Measurements from ENCODE around the gene ANKRD24.
"Not testable (repeated sequence)": the region's sequence is repeated elsewhere in the genome, so short reads cannot be mapped to it uniquely, and the experiment has no call there.

The ANKRD24 gene

GRCh38 chr19:4197625-4198466, 15.4 kb downstream of the ANKRD24 start:
- no peak for DNase-seq (ENCODE audit: low read depth in 2 of 2)

- no peak for DNase-seq (ENCODE audit: low read depth in 2 of 2)
These were observed 16.1 kb downstream of the ANKRD24 start for GRCh38 chr19:4198467-4199126.

DNA sequence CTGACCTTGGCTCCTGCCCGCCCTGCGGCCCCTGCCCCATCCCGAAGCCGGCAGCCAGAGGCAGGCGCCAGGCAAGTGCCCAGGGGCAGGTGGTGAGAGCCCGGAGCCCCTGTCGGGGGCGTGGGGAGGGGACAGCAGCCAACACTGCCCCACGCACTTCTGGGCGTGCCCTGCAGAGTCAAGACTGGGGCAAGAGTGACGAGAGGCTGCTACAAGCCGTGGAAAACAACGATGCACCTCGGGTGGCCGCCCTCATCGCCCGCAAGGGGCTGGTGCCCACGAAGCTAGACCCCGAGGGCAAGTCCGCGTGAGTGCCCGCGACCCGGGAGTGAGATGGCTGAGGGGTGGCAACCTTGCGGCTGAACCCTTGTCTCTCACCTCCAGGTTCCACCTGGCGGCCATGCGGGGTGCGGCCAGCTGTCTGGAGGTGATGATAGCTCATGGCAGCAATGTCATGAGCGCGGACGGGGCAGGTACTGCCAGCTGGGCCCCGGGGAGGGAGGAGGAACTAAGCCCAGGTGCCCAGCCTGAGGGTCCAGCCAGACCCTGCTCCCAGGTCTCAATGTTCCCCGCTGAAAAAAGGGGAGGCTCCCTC, 17.3 kb downstream of the ANKRD24 start:
- no peak for DNase-seq (ENCODE audit: low read depth in 2 of 2)

- DNase-seq (ENCODE audit: low read depth in 2 of 2): no peak
These were observed 18.6 kb downstream of the ANKRD24 start for GRCh38 chr19:4200940-4201542.

GRCh38 chr19:4201798-4202197, 19.3 kb downstream of the ANKRD24 start:
- no peak for DNase-seq (ENCODE audit: low read depth in 2 of 2)

- no peak for DNase-seq (ENCODE audit: low read depth in 2 of 2)
These were observed 24.5 kb downstream of the ANKRD24 start for GRCh38 chr19:4206818-4207484.

DNA sequence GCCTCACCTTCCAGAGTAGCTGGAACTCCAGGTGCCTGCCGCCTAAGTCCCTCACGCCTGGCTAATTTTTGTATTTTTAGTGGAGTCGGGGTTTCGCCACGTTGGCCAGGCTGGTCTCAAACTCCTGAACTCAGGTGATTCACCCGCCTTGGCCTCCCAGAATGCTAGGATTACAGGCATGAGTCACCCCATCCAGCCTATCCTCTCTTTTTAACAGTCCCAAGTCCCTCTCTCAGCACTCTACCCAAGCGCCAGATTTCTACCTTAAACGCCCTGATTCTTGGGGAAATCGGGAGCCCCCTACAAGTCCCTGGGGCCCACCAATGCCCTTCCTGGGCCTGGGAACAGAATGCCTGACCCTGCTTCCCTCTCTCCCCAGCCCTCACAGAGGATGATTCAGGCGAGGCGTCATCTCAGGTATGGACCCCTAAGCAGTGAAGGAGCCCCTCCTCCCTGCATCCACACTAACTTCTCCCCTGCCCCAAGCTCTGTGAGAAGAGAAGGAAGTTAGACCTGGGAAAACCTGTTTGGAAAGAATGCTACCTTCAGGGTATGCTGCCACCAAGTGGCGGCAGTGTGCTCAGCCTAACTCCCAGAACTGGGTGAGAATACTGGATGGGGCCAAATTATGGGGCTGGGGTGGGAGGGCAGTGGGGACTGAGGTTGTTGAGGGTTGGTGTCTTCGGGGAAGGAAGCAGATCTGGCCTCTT, 26.1 kb downstream of the ANKRD24 start:
- DNase-seq (ENCODE audit: low read depth in 2 of 2): no peak

DNA sequence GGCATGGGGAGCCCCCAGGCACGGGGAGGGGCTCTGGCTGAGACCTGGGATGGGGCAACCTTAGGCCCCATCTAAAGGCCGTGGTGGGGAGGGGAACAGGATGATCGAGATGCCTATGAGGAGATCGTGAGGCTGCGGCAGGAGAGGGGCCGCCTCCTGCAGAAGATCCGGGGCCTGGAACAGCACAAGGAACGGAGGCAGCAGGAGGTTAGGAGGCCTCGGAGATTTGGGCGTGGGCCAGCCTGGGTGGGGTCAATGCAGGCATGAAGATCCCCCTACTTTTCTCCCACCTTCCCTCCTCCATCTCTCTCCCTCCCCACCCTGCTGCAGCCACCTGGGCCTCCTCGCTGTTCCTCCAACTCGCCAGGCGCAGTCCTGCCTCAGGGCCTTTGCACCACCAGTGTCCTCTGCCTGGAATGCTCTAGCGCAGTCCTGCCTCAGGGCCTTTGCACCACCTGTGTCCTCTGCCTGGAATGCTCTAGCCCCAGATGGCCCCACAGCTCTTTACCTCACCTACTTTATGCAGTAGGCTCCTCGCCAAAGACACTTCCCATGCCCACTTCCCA, 27.8 kb downstream of the ANKRD24 start:
- no peak for DNase-seq (ENCODE audit: low read depth in 2 of 2)

DNA sequence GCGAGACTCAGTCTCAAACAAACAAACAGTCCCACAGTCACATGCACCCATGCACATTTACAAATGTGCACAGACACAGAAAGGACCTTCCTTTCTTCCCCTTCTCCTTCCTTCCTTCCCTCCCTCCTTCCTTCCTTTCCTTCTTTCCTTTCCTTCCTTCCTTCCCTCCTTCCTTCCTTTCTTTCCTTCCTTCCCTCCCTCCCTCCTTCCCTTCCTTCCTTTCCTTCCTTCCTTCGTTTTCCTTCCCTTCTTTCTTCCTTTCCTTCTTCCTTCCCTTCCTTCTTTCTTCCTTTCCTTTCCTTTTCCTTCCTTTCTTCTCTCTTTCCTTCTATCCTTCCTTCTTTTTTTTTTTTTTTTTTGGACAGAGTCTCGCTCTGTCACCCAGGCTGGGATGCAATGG, 30.6 kb downstream of the ANKRD24 start:
- DNase-seq (ENCODE audit: low read depth in 2 of 2): no peak

DNA sequence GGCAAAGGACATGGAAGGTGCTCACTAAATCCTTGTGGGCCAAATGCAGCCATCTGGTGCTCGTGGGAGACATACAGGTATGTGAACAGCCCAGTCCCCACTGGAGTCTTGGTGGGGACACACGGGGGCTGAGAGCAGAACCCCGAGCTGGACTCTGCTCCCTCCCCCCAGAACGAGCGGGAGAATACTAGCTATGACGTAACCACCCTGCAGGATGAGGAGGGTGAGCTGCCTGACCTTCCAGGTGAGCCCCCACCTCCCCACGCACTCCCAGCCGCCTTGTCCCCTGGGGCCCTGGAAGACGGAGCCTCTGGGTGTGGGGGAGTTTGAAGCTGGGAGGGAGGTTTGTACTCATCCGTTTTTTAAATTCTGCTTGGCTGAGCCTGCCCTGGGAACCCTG, 33.3 kb downstream of the ANKRD24 start:
- no peak for DNase-seq (ENCODE audit: low read depth in 2 of 2)

- DNase-seq (ENCODE audit: low read depth in 2 of 2): no peak
These were observed 34.4 kb downstream of the ANKRD24 start for GRCh38 chr19:4216846-4217245.

GRCh38 chr19:4217429-4218264, 35.2 kb downstream of the ANKRD24 start:
- DNase-seq (ENCODE audit: low read depth in 2 of 2): no peak

GRCh38 chr19:4218523-4218922, 36.0 kb downstream of the ANKRD24 start:
- not testable (repeated sequence) for DNase-seq (ENCODE audit: low read depth in 2 of 2)

GRCh38 chr19:4220188-4220587, 37.7 kb downstream of the ANKRD24 start:
- no peak for DNase-seq (ENCODE audit: low read depth in 2 of 2)

DNA sequence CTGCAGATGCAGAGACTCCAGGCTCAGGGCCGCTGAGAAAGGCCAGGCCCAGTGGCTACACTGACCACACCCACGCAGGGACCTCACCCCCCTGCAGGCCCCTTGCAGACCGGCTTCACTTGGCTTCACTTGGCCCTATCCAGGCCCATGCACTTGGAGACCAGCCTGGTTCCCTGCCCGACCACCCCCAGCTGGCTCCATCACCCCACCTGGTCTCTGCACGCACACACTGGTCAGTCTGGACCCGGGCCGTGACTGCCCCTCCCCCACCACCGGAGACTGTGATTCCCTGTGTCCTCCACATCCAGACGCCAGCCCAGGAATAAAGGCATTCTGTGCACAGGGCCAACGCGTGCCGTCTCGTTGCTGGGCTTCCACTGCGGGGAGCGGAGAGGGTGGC, 42.0 kb downstream of the ANKRD24 start:
- no peak for DNase-seq (ENCODE audit: low read depth in 2 of 2)

DNA sequence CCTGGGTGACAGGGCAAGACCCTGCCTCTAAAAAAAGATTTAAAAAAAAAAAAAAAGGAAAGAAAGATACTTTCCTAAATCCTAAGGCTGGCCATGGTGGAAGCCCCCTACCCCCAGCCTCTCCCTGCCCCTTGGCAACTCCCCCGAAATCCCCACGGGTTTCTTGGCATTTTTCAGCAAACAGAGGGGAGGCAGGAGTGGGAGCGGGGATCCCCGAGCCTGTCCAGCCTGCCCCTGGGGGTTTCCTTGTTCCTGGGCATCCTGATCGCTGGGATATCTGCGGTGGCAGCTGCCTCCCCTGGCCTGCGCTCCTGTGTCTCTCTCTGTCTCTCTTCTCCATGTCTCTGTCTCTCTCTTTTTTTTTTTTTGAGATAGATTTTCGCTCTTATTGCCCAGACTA, 43.4 kb downstream of the ANKRD24 start:
- DNase-seq (ENCODE audit: low read depth in 2 of 2): no peak

DNA sequence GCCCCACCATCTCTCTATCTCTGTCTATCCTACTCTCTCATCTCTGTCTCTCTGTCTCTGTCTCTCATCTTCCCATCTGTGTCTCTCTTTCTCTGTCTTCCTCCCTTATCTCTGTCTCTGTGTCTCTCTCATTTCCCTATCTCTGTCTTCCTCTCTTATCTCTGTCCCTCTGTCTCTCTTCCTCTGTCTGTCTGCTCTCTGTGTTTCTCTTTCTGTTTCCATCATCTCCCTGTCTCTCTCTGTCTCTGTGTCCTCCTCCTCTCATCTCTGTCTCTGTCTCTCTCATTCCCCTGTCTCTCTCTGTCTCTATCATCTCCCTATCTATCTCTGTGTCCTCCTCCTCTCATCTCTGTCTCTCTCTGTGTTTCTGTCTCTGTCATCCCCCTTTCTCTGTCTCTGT, 45.3 kb downstream of the ANKRD24 start:
- DNase-seq (ENCODE audit: low read depth in 2 of 2): no peak

GRCh38 chr19:4228765-4229178, 46.3 kb downstream of the ANKRD24 start:
- no peak for DNase-seq (ENCODE audit: low read depth in 2 of 2)

- DNase-seq (ENCODE audit: low read depth in 2 of 2): no peak
These were observed 46.9 kb downstream of the ANKRD24 start, which contains the start of gene EBI3 for GRCh38 chr19:4229179-4229931. Gene EBI3 (plus strand): TSS chr19:4229523. CDS start chr19:4229551, 28 bp downstream.
